A549 (cell line): ENCODE measurements around the gene ENPP3. TPM values are rescaled to one million over a fixed set of nuclear protein-coding genes. Genes with fewer than 3 reads are reported as not detected.

Experiments
- ATAC-seq, 2 experiments: fragments of 200-7000 bp in 1 of 2; fragments of >200 bp in 1 of 2; cut with Nextera tagmentation in 1 of 2; cut with Tn5 transposase in 1 of 2; 3 replicates each; pipeline versions ENCODE4 v1.8.0 to v1.9.1; 2018 to 2020; ENCODE audit warnings: mild to moderate bottlenecking in 1 of 2, moderate library complexity in 1 of 2
- CTCF ChIA-PET: fragments of 300-600 bp; sonication (Branson Sonifier 250); formaldehyde crosslinking; extraction: SDS; loops from one replicate; lab custom pipeline; 2021; ENCODE audit warnings: antibody characterized with exemption, inconsistent platforms; lab: Yijun Ruan, JAX
- POLR2A ChIA-PET: fragments of 350-600 bp; formaldehyde crosslinking; extraction: SDS; loops from one replicate; lab custom pipeline; 2021; ENCODE audit warnings: antibody characterized with exemption, inconsistent platforms; lab: Yijun Ruan, JAX
- DNase-seq, 2 experiments: peaks; one replicate each; pipeline versions ENCODE4 v3.0.0 to v3.0.0-alpha.2; 2011 to 2016; ENCODE audit warnings: low read depth in 1 of 2, low spot score in 1 of 2
- FAIRE-seq: peaks from 2 replicates; lab custom pipeline; 2011; peaks lifted over from hg19 to GRCh38; lab: Jason Lieb, UNC
- H3K27ac ChIP-seq, 2 experiments: fragments of >200 bp; sonication (Bioruptor Twin); formaldehyde crosslinking; 3 replicates each; pipeline ENCODE4 v1.5.1; 2016 to 2017
- H3K4me1 ChIP-seq: fragments of >200 bp; sonication (Bioruptor Twin); formaldehyde crosslinking; 3 replicates; pipeline ENCODE4 v1.6.1; 2016
- H3K4me2 ChIP-seq: fragments of >200 bp; sonication (Bioruptor Twin); formaldehyde crosslinking; 3 replicates; pipeline ENCODE4 v1.6.1; 2016
- H3K4me3 ChIP-seq: fragments of >200 bp; sonication (Bioruptor Twin); formaldehyde crosslinking; 3 replicates; pipeline ENCODE4 v1.5.1; 2016
- H3K9me3 ChIP-seq: fragments of >200 bp; sonication (Bioruptor Twin); formaldehyde crosslinking; 3 replicates; pipeline ENCODE4 v1.6.1; 2016
- CBX2 ChIP-seq: fragments of 200-600 bp; sonication (generic); IDR thresholded peaks from 2 replicates; pipeline ENCODE4 v1.6.1; 2016; ENCODE audit warnings: low read depth, mild to moderate bottlenecking, borderline replicate concordance
- EHMT2 ChIP-seq: fragments of 200-600 bp; sonication (generic); IDR thresholded peaks from 2 replicates; pipeline ENCODE4 v1.6.1; 2016; ENCODE audit warnings: antibody characterized with exemption, low read depth, mild to moderate bottlenecking, moderate library complexity
- ESRRA ChIP-seq: fragments of 150-350 bp; IDR thresholded peaks from 2 replicates; pipeline ENCODE4 v1.6.1; 2014; ENCODE audit warnings: mild to moderate bottlenecking, low read length, borderline replicate concordance
- GATA3 ChIP-seq: IDR thresholded peaks from 2 replicates; pipeline ENCODE4 v1.6.1; 2012; ENCODE audit warnings: borderline replicate concordance
- HDAC2 ChIP-seq: fragments of 200-600 bp; sonication (generic); IDR thresholded peaks from 2 replicates; pipeline ENCODE4 v1.6.1; 2016
- HOXB13 ChIP-seq: fragments of 250-450 bp; sonication (Bioruptor Pico); IDR thresholded peaks from 2 replicates; pipeline ENCODE4 v1.5.0; 2020; ENCODE audit warnings: low read depth, mild to moderate bottlenecking, moderate library complexity
- JUN ChIP-seq, 2 experiments: fragments of >200 bp; sonication (Bioruptor Twin); formaldehyde crosslinking; IDR thresholded peaks; 2 replicates in 1 of 2; 3 replicates in 1 of 2; pipeline ENCODE4 v1.6.1; 2016 to 2017
- KDM5A ChIP-seq: fragments of 200-600 bp; sonication (generic); IDR thresholded peaks from 2 replicates; pipeline ENCODE4 v1.6.1; 2016; ENCODE audit warnings: antibody characterized with exemption, mild to moderate bottlenecking
- NPAS2 ChIP-seq: fragments of 250-450 bp; sonication (Bioruptor Pico); IDR thresholded peaks from 2 replicates; pipeline ENCODE4 v1.8.0; 2022; ENCODE audit warnings: mild to moderate bottlenecking, moderate library complexity, borderline replicate concordance
- NR3C1 ChIP-seq: fragments of >200 bp; sonication (Bioruptor Twin); formaldehyde crosslinking; IDR thresholded peaks from 3 replicates; pipeline ENCODE4 v1.6.1; 2017
- PHF8 ChIP-seq: fragments of 200-600 bp; sonication (generic); IDR thresholded peaks from 2 replicates; pipeline ENCODE4 v1.6.1; 2016; ENCODE audit warnings: low read depth, mild to moderate bottlenecking, antibody characterized with exemption, moderate library complexity, borderline replicate concordance
- RCOR1 ChIP-seq: fragments of 150-350 bp; IDR thresholded peaks from 2 replicates; pipeline ENCODE4 v1.6.1; 2014; ENCODE audit warnings: antibody characterized with exemption, low read length, low read depth
- RFX5 ChIP-seq: fragments of 450-650 bp; IDR thresholded peaks from 2 replicates; pipeline ENCODE4 v1.7.1; 2014; ENCODE audit warnings: antibody characterized with exemption, mild to moderate bottlenecking, moderate library complexity
- RNF2 ChIP-seq: fragments of 200-600 bp; sonication (generic); IDR thresholded peaks from 2 replicates; pipeline ENCODE4 v1.6.1; 2016; ENCODE audit warnings: low read depth, mild to moderate bottlenecking, antibody characterized with exemption, moderate library complexity, borderline replicate concordance
- TFCP2L1 ChIP-seq: fragments of 250-450 bp; sonication (Bioruptor Pico); IDR thresholded peaks from 2 replicates; pipeline ENCODE4 v1.5.0; 2021; ENCODE audit warnings: mild to moderate bottlenecking
- ZC3H11A ChIP-seq: fragments of 450-650 bp; IDR thresholded peaks from 2 replicates; pipeline ENCODE4 v1.6.1; 2014; ENCODE audit warnings: antibody characterized with exemption, mild to moderate bottlenecking
- ZSCAN20 ChIP-seq: fragments of 250-450 bp; sonication (Bioruptor Pico); IDR thresholded peaks from 2 replicates; pipeline ENCODE4 v1.8.0; 2022; ENCODE audit warnings: mild to moderate bottlenecking, moderate library complexity
- WGBS: methylation state at CpG from one replicate; pipeline ENCODE4 v1.1.6; 2017; ENCODE audit errors: missing lambda C conversion rate; 5-methylcytosine and 5-hydroxymethylcytosine counted together
- polyA plus RNA-seq, 4 experiments: library from polyadenylated mRNA; depleted of rRNA in 3 of 4; stranded (reverse); fragments of >200 nt; fragmentation: RNase III in 1 of 4; extraction: RNeasy Plus Mini Kit Qiagen cat#74134 plus additional on column Dnase treatment in 1 of 4; gene quantifications; 2 replicates in 3 of 4; 3 replicates in 1 of 4; pipeline ENCODE4 v1.2.3, GENCODE V29; 2011 to 2017
- TF ChIP-seq, protein P1 (sequence below): IDR thresholded peaks from 2 replicates; pipeline ENCODE4 v1.6.1; 2012; ENCODE audit warnings: low read depth, borderline replicate concordance
- TF ChIP-seq, protein P2 (sequence below): fragments of >200 bp; sonication (Bioruptor Twin); formaldehyde crosslinking; IDR thresholded peaks from 3 replicates; pipeline ENCODE4 v1.6.1; 2016
- TF ChIP-seq, protein P3 (sequence below): fragments of 200-600 bp; sonication (generic); IDR thresholded peaks from 2 replicates; pipeline ENCODE4 v1.6.1; 2016; ENCODE audit warnings: antibody characterized with exemption, mild to moderate bottlenecking, moderate library complexity
- TF ChIP-seq, protein P4 (sequence below): fragments of 450-650 bp; IDR thresholded peaks from 2 replicates; pipeline ENCODE4 v1.6.1; 2014; ENCODE audit warnings: antibody characterized with exemption
- TF ChIP-seq, protein P5 (sequence below): IDR thresholded peaks from 2 replicates; pipeline ENCODE4 v1.6.1; 2012

The ENPP3 gene
- polyA plus RNA-seq, 2 of the 4 experiments (the other 2 are of a cell fraction) = not detected

DNA sequence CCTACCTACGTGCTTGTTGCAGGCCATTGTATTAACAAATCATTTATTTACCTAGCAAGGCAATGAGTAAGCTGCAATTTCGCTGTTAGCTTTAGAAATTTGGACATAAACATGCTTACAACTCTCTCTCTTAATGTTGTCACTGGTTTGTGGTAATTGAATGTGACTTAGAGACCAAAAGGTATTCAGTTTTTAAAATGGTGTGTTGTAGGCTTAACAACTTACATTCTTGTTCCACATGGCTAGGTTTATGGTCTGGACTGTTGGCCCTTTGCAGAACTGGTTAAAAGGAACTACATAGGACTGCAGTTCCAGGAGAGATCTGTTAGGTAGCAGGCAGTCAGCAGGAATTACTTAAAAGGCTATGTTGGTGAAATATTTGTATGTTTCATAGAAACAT lies 84.1 kb downstream of the ENPP3 start:
- no peak overlapping the region for H3K4me2 ChIP-seq
- no peak for TF ChIP-seq CBX2
- no peak for TF ChIP-seq NR3C1
- TF ChIP-seq, protein P1, sequence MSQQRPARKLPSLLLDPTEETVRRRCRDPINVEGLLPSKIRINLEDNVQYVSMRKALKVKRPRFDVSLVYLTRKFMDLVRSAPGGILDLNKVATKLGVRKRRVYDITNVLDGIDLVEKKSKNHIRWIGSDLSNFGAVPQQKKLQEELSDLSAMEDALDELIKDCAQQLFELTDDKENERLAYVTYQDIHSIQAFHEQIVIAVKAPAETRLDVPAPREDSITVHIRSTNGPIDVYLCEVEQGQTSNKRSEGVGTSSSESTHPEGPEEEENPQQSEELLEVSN = no peak
- TF ChIP-seq, protein P2, sequence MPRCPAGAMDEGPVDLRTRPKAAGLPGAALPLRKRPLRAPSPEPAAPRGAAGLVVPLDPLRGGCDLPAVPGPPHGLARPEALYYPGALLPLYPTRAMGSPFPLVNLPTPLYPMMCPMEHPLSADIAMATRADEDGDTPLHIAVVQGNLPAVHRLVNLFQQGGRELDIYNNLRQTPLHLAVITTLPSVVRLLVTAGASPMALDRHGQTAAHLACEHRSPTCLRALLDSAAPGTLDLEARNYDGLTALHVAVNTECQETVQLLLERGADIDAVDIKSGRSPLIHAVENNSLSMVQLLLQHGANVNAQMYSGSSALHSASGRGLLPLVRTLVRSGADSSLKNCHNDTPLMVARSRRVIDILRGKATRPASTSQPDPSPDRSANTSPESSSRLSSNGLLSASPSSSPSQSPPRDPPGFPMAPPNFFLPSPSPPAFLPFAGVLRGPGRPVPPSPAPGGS = no peak
- no peak for TF ChIP-seq ESRRA
- TF ChIP-seq GATA3 = no peak
- no peak for TF ChIP-seq ZSCAN20 (CRISPR knock-in tag)
- no peak for TF ChIP-seq NPAS2 (CRISPR knock-in tag)
- TF ChIP-seq TFCP2L1 = no peak
- TF ChIP-seq EHMT2 = no peak
- TF ChIP-seq ZC3H11A = no peak
- TF ChIP-seq, protein P3, sequence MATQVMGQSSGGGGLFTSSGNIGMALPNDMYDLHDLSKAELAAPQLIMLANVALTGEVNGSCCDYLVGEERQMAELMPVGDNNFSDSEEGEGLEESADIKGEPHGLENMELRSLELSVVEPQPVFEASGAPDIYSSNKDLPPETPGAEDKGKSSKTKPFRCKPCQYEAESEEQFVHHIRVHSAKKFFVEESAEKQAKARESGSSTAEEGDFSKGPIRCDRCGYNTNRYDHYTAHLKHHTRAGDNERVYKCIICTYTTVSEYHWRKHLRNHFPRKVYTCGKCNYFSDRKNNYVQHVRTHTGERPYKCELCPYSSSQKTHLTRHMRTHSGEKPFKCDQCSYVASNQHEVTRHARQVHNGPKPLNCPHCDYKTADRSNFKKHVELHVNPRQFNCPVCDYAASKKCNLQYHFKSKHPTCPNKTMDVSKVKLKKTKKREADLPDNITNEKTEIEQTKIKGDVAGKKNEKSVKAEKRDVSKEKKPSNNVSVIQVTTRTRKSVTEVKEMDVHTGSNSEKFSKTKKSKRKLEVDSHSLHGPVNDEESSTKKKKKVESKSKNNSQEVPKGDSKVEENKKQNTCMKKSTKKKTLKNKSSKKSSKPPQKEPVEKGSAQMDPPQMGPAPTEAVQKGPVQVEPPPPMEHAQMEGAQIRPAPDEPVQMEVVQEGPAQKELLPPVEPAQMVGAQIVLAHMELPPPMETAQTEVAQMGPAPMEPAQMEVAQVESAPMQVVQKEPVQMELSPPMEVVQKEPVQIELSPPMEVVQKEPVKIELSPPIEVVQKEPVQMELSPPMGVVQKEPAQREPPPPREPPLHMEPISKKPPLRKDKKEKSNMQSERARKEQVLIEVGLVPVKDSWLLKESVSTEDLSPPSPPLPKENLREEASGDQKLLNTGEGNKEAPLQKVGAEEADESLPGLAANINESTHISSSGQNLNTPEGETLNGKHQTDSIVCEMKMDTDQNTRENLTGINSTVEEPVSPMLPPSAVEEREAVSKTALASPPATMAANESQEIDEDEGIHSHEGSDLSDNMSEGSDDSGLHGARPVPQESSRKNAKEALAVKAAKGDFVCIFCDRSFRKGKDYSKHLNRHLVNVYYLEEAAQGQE = no peak
- TF ChIP-seq KDM5A = no peak
- TF ChIP-seq RNF2 = no peak
- no peak for TF ChIP-seq JUN (IDR thresholded peaks at IDR 0.05)
- no peak for TF ChIP-seq RFX5
- TF ChIP-seq, protein P4, sequence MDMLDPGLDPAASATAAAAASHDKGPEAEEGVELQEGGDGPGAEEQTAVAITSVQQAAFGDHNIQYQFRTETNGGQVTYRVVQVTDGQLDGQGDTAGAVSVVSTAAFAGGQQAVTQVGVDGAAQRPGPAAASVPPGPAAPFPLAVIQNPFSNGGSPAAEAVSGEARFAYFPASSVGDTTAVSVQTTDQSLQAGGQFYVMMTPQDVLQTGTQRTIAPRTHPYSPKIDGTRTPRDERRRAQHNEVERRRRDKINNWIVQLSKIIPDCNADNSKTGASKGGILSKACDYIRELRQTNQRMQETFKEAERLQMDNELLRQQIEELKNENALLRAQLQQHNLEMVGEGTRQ = no peak
- TF ChIP-seq, all 56 proteins: peak for 0
- 26% methylated on average over 2 of the region's 2 CpGs for WGBS
- DNase-seq (no peak), ATAC-seq (no peak), FAIRE-seq (no peak)
- CTCF ChIA-PET = interaction anchor here (1.2 to 1.8 kb wide), 3 partner anchors 10 to 189 kb away, joined by 3 to 5 read pairs (median 5); no protein-coding TSS in a partner anchor
- no peaks in the 10 kb centered on the region for H3K9me3 ChIP-seq
- H3K4me3 ChIP-seq = no peak overlapping the region
- H3K27ac ChIP-seq = no peak overlapping the region
- no peaks in the 10 kb centered on the region for H3K4me1 ChIP-seq
- POLR2A ChIA-PET = no interaction called here

DNA sequence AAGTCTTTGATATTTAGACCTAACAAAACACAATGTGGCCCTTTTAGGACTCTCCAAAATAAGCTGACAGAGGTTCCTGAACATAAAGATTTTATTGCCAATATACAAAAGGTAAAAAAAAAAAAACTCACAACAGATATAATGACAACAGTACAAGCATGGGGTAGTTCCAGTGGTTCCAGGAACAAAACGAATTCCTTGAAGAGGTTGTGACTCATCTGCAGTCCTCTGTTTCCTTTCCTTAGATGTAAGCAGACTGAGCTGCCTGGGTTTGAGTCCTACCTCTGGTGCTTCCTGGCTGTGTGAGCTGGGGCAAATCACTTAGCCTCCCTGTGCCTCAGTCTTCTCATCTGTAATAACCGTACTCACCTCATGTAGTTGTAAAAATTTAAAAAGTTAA lies 87.0 kb downstream of the ENPP3 start:
- TF ChIP-seq HDAC2 (no peak), TFCP2L1 (no peak), NPAS2 (CRISPR knock-in tag) (no peak), NR3C1 (no peak), CBX2 (no peak), PHF8 (no peak), HOXB13 (CRISPR knock-in tag) (no peak), RCOR1 (no peak)
- TF ChIP-seq, protein P4 = no peak
- TF ChIP-seq, protein P2 = no peak
- TF ChIP-seq, protein P5, sequence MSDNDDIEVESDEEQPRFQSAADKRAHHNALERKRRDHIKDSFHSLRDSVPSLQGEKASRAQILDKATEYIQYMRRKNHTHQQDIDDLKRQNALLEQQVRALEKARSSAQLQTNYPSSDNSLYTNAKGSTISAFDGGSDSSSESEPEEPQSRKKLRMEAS = no peak
- TF ChIP-seq, all 56 proteins: peak for 0
- FAIRE-seq (no peak), ATAC-seq (no peak), DNase-seq (no peak)
- Histone ChIP-seq H3K9me3 (no peaks in the 10 kb centered on the region), H3K4me2 (no peak overlapping the region), H3K4me1 (no peaks in the 10 kb centered on the region), H3K4me3 (no peak overlapping the region), H3K27ac (no peak overlapping the region)
- ChIA-PET POLR2A (no interaction called here), CTCF (interaction anchor here (1.4 kb wide), 1 partner anchor 29 kb away, joined by 3 read pairs; no protein-coding TSS in a partner anchor)
- WGBS = 26% methylated on average over 2 of the region's 2 CpGs
